Measurements from ENCODE around the gene LENG8. TPM values are rescaled to one million over a fixed set of nuclear protein-coding genes. Genes with fewer than 3 reads are reported as not detected.
"Not testable (repeated sequence)": the region's sequence is repeated elsewhere in the genome, so short reads cannot be mapped to it uniquely, and the experiment has no call there.

The LENG8 gene
- total RNA-seq, 6 donors from 2014 or later: 72.2 to 1,027 (median 188) TPM

DNA sequence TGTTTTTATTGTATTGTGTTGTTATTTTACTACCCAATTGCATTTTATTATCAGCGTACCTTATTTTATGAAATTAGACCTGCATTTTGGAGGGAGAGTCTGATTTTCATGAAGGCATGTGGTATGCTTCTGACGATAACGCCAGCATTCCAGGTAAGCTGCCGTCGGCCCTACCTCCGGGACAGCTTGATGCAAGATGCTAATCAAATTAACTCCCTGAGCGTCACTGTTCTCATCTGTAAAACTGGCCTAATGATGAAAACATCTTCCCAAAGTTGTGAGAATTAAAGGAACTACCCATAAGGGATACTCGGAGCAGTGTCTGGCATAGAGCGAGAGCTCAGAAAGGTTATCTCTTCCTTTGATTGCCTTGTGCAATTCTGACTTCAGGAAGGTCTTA, 40.8 kb downstream of the LENG8 start:
- WGBS, 2 donors: 64 to 65% methylated on average over 9 of the region's 9 CpGs
- Histone ChIP-seq H3K4me1 (no peaks in the 10 kb centered on the region), H3K4me3 (no peak overlapping the region), H3K27me3 (no peaks in the 10 kb centered on the region), H3K36me3 (no peaks in the 10 kb centered on the region), H3K27ac (no peak overlapping the region), H3K9me3 (no peaks in the 10 kb centered on the region)
- ATAC-seq (ENCODE audit: low FRiP score in 2 of 2) (no peak), DNase-seq (no peak)
- TF ChIP-seq POLR2A (IDR thresholded peaks at IDR 0.05) (no peak), EP300 (IDR thresholded peaks at IDR 0.05) (no peak), POLR2AphosphoS5 (IDR thresholded peaks at IDR 0.05) (no peak)
- TF ChIP-seq, protein P1, sequence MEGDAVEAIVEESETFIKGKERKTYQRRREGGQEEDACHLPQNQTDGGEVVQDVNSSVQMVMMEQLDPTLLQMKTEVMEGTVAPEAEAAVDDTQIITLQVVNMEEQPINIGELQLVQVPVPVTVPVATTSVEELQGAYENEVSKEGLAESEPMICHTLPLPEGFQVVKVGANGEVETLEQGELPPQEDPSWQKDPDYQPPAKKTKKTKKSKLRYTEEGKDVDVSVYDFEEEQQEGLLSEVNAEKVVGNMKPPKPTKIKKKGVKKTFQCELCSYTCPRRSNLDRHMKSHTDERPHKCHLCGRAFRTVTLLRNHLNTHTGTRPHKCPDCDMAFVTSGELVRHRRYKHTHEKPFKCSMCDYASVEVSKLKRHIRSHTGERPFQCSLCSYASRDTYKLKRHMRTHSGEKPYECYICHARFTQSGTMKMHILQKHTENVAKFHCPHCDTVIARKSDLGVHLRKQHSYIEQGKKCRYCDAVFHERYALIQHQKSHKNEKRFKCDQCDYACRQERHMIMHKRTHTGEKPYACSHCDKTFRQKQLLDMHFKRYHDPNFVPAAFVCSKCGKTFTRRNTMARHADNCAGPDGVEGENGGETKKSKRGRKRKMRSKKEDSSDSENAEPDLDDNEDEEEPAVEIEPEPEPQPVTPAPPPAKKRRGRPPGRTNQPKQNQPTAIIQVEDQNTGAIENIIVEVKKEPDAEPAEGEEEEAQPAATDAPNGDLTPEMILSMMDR (IDR thresholded peaks at IDR 0.05): no peak

DNA sequence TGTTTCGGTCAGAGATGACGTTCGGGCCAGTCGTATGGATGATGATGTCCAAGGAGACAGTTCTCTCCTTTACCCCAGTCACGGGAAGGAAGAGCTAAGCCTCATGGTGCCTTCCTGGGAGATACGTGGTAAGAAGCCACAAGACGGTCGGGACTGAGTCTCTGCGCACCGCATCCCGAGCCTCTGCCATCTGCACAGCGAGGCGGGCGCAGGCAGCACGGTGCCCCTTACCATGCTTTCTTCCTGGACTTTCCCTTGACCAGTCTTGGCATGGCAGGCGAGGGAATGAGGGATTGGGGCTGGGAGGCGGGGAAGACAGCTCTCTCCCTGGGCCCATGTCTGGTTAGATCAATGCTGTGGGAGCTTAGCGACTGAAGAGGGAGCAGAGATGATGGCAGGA, 43.6 kb downstream of the LENG8 start:
- WGBS, 2 donors: 79 to 82% methylated on average over 17 to 18 of the region's 18 CpGs
- Histone ChIP-seq H3K4me3 (no peak overlapping the region), H3K27ac (no peak overlapping the region), H3K27me3 (no peaks in the 10 kb centered on the region), H3K4me1 (no peaks in the 10 kb centered on the region), H3K36me3 (no peaks in the 10 kb centered on the region), H3K9me3 (no peaks in the 10 kb centered on the region)
- TF ChIP-seq EP300 (IDR thresholded peaks at IDR 0.05) (no peak), POLR2A (IDR thresholded peaks at IDR 0.05) (no peak), POLR2AphosphoS5 (IDR thresholded peaks at IDR 0.05) (no peak)
- TF ChIP-seq, protein P1 (IDR thresholded peaks at IDR 0.05): no peak
- ATAC-seq (ENCODE audit: low FRiP score in 2 of 2) (peak; percentile 17 to 46), DNase-seq (peak in 1 of 2 donors; percentile 47)

DNA sequence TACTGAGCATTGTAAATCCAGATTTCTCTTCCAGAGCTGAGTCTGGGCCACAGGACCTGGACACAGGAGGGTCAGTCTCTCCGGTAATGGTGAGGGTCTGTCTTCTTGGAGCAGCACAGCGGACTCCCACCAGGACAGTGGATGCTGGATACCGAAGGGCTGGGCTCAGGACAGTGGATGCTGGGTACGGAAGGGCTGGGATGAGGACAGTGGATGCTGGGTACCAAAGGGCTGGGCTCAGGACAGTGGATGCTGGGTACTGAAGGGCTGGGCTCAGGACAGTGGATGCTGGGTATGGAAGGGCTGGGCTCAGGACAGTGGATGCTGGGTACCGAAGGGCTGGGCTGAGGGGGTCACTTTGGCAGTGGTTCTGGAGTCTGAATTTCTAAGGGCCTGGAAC, 44.1 kb downstream of the LENG8 start:
- H3K9me3 ChIP-seq, H3K27ac ChIP-seq, H3K36me3 ChIP-seq, H3K27me3 ChIP-seq, DNase-seq, H3K4me3 ChIP-seq, H3K4me1 ChIP-seq: not testable (repeated sequence)
- ATAC-seq (ENCODE audit: low FRiP score in 2 of 2): peak in 1 of 2 donors; percentile 34
- 80 to 87% methylated on average over 5 of the region's 5 CpGs for WGBS, 2 donors

DNA sequence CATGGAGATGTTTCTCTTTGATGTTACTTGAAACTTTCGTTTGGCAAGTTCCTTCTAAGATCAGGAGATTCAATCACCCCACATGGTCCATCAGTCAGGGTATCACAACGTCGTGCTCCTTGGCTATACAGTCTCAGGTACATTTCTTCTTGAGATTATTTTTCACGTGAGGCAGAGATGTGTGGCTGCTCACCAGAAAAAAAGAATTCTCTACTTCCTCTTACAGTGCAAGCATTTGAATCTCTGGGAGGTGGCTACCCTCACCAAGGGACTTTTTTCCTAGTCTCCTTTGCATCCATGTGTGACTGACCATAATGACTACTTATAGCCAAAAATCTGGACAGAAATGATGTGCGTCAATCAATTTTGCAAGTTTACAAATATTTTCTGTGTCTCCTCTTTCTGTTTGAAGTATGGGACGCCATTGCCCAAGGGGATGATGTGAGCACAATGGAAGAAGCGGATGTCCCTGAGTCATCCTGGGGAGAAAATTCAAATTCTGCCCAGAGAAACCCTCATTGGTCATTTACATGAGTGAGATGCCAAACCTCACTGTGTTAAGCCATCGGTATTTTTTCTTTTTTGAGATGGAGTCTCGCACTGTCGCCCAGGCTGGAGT, 45.1 kb downstream of the LENG8 start:
- H3K4me3 ChIP-seq: no peak overlapping the region
- WGBS, 2 donors: 80 to 82% methylated on average over 10 of the region's 10 CpGs
- no peaks in the 10 kb centered on the region for H3K36me3 ChIP-seq
- no peaks in the 10 kb centered on the region for H3K27me3 ChIP-seq
- no peak overlapping the region for H3K27ac ChIP-seq
- H3K4me1 ChIP-seq: no peaks in the 10 kb centered on the region
- TF ChIP-seq POLR2A (IDR thresholded peaks at IDR 0.05): no peak
- no peak for TF ChIP-seq EP300 (IDR thresholded peaks at IDR 0.05)
- TF ChIP-seq POLR2AphosphoS5 (IDR thresholded peaks at IDR 0.05): no peak
- TF ChIP-seq, protein P1 (IDR thresholded peaks at IDR 0.05): no peak
- ATAC-seq (ENCODE audit: low FRiP score in 2 of 2) (no peak), DNase-seq (no peak)
- H3K9me3 ChIP-seq: no peaks in the 10 kb centered on the region

DNA sequence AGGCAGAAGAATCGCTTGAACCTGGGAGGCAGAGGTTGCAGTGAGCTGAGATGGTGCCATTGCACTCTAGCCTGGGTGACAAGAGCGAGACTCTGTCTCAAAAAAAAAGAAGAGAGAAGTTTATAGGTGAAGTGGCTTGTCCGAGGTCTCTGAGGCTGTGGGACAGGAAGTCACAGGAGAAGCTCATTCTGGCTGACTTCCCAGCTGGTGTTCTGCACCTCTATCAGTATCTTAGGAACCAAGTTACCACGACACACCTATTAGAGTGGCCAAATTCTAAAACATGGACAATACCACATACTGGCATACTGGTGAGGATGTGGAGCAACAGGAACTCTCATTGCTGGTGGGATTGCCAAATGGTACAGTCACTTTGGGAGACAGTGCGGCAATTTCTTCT, 46.3 kb downstream of the LENG8 start:
- H3K9me3 ChIP-seq; H3K36me3 ChIP-seq; H3K27me3 ChIP-seq; H3K4me1 ChIP-seq; DNase-seq; H3K4me3 ChIP-seq; H3K27ac ChIP-seq; ATAC-seq (ENCODE audit: low FRiP score in 2 of 2): not testable (repeated sequence)
- WGBS, 2 donors: 50 to 56% methylated on average over 5 of the region's 5 CpGs

DNA sequence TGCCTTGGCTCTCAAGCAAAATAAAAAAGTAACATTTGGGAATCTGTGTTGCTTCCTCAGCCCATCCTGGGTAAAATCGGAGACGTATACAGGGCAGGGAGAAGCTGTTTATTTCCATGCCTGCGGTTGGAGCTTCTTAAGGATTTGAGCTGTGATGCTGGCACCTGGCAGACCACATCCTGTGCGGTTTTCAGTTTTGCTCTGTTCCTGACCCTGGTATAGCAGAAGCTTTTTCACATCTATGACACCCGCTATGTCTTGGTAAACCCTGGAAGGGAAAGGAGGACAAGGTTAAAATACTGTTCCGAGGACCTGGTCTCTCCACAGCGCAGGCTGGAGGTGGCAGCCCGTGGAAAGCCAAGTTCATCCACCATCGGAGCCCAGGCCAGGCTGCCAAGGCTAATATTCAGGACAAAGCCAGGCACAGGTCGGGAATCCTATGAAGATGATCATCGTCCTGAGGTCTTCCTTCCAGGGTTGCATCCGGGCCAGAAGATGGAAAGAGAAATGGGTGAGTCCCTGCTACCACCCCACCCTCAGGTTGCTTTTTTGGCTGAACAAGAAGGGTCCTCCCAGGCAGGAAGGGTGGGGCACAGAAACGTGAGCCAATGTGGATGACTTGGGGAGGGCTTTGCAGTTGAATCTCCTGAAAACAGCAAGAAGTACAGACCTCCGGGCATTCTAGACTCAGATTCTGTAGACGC, 48.9 kb downstream of the LENG8 start:
- not testable (repeated sequence) for DNase-seq

DNA sequence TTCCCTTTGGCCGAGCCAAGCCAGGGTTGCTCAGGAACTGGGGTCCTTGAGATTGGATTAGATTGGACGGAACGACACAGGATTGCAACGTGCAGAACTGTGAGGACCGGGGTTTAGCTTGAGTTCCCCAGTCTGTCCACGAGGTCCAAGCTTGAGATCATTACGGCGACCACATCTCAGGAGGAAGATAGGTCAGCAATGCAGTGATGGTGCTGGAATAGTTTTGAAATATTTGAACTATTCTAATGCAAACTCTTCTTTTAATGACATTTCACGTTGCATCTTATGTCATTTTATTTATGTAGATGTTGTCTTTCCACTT, 49.4 kb downstream of the LENG8 start:
- 78 to 80% methylated on average over 8 of the region's 9 CpGs for WGBS, 2 donors

More for the DNA sequence above, 48.9 kb downstream of the LENG8 start:
- not testable (repeated sequence) for H3K27me3 ChIP-seq; H3K4me3 ChIP-seq; ATAC-seq (ENCODE audit: low FRiP score in 2 of 2); H3K27ac ChIP-seq; H3K36me3 ChIP-seq; H3K4me1 ChIP-seq; H3K9me3 ChIP-seq
- 49 to 69% methylated on average over 4 to 5 of the region's 15 CpGs for WGBS, 2 donors

More for the DNA sequence above, 49.4 kb downstream of the LENG8 start:
- not testable (repeated sequence) for H3K4me1 ChIP-seq, H3K4me3 ChIP-seq, DNase-seq, H3K36me3 ChIP-seq, H3K9me3 ChIP-seq, H3K27me3 ChIP-seq, H3K27ac ChIP-seq
- ATAC-seq (ENCODE audit: low FRiP score in 2 of 2): peak; percentile 30 to 44

Data from upper lobe of left lung (tissue), 6 donors.